ENCODE measurements around the gene CLEC20A.
"Not testable (repeated sequence)": the region's sequence is repeated elsewhere in the genome, so short reads cannot be mapped to it uniquely, and the experiment has no call there.

Gene CLEC20A

DNA sequence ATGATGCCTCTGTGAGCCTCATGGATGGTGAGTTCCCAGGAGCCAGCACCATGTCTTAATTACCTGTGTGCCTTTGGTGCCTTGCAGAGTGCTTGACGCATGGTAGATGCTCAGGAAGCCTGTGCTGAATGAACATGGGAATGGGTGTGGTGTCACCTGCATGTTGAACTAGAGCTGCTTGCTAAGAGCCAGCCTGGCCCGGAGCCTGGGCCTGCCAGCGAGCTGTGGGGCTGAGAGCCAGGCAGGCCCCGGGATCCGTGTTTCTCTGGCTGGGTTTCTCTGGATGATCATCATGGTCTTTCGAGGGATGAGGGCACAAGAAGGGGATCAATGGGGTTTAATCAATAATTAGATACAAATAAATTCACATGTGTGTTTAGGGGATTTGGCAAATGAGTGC, 9.4 kb upstream of the CLEC20A start:
- no peak for DNase-seq (ENCODE audit: low read depth)
- TF ChIP-seq CTCF (conservative IDR thresholded peaks at IDR 0.05; ENCODE audit: low read length), result no peak
- H3K4me3 ChIP-seq (ENCODE audit: low read length), result no peak overlapping the region

DNA sequence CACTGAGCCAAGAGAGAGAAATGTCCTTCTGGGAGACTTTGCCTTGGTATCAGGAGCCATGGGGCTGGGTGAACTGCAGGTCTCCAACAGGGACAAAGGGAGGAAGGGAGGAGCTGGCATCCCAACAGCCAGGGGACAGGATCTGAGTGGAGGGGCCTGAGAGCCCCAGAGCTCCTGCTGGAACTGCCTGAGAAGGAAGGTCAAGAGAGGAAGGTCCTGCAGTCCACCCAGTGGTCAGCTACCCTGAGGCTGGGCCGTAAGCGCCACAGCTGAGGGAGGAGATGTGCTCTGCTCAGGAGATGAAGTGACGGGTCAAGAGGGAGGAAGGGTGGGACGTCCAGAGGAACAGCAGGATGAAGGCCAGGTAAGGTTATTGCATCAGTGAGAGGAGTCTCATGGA, 7.5 kb upstream of the CLEC20A start:
- DNase-seq (ENCODE audit: low read depth), result no peak
- TF ChIP-seq CTCF (conservative IDR thresholded peaks at IDR 0.05; ENCODE audit: low read length), result no peak
- no peak overlapping the region for H3K4me3 ChIP-seq (ENCODE audit: low read length)

GRCh38 chr1:178503849-178504248, 7.1 kb upstream of the CLEC20A start:
- DNase-seq (ENCODE audit: low read depth), result no peak
- no peak overlapping the region for H3K4me3 ChIP-seq (ENCODE audit: low read length)
- TF ChIP-seq CTCF (conservative IDR thresholded peaks at IDR 0.05; ENCODE audit: low read length), result no peak

DNA sequence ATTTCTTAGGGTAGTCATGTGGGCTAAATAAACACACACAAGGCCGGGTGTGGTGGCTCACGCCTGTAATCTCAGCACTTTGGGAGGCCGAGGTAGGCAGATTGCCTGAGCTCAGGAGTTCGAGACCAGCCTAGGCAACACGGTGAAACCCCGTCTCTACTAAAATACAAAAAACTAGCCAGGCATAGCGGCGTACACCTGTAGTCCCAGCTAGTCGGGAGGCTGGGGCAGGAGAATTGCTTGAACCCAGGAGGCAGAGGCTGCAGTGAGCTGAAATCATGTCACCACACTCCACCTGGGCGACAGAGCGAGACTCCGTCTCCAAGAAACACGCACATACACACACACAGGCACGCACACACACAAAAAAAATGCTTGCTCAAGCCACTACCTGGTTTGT, 6.6 kb upstream of the CLEC20A start:
- DNase-seq (ENCODE audit: low read depth), result not testable (repeated sequence)

DNA sequence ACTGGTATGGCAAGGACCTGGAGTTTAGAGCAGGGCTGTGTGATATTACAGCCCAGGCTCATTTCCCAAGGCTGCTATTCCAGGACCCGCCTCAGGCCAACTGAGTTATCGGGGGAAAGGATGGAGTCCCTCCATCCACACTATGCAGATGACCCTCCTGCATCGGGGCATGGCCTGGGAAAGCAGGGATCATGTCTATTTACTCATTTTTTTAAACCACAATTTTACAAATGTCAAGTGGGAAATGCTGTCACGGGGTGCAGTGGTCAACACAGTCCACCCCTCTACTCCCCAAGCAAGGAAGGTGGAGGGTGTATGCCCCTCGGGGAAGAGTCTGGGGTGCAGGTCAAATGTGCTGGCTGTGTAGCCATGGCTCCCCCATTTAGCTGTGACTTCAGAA, 6.1 kb upstream of the CLEC20A start:
- no peak overlapping the region for H3K4me3 ChIP-seq (ENCODE audit: low read length)
- DNase-seq (ENCODE audit: low read depth), result no peak
- TF ChIP-seq CTCF (conservative IDR thresholded peaks at IDR 0.05; ENCODE audit: low read length), result no peak

More for the DNA sequence above, 6.6 kb upstream of the CLEC20A start:
- H3K4me3 ChIP-seq (ENCODE audit: low read length), result not testable (repeated sequence)

DNA sequence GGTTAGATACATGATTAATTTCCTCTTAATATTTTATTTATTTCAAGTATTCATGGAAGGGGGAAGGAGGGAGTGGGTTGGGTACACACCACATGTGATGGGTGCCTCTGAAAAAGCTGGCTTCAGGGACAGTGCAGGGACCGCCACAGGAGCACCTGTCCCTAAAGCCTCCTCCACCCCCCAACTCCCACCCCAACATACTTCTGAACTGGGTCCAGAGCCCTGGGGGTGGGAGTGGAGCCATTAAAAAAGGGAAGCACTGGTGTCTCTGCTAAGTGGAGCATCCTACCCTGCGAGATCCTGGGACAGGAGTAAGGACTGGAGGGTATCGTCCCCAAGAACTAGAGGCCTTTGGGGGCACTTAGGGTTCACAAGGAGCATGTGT, 5.6 kb upstream of the CLEC20A start:
- no peak overlapping the region for H3K4me3 ChIP-seq (ENCODE audit: low read length)
- DNase-seq (ENCODE audit: low read depth), result no peak
- no peak for TF ChIP-seq CTCF (conservative IDR thresholded peaks at IDR 0.05; ENCODE audit: low read length)

GRCh38 chr1:178501705-178502329, 5.1 kb upstream of the CLEC20A start:
- no peak overlapping the region for H3K4me3 ChIP-seq (ENCODE audit: low read length)
- peak; percentile 95 for TF ChIP-seq CTCF (conservative IDR thresholded peaks at IDR 0.05; ENCODE audit: low read length)
- DNase-seq (ENCODE audit: low read depth), result peak; percentile 50
